ENCODE data around the gene TPRN.

- TF ChIP-seq CTCF (IDR thresholded peaks at IDR 0.05) = no peak
- no peak for TF ChIP-seq POLR2A (IDR thresholded peaks at IDR 0.05)
These were observed 1.6 kb downstream of the TPRN start for GRCh38 chr9:137198902-137199283.
